Measurements from ENCODE around the gene ETV6.

The ETV6 gene

GRCh38 chr12:11645391-11645790 is 4.1 kb upstream of the ETV6 start:
- no peak for DNase-seq (ENCODE audit: low spot score)

DNA sequence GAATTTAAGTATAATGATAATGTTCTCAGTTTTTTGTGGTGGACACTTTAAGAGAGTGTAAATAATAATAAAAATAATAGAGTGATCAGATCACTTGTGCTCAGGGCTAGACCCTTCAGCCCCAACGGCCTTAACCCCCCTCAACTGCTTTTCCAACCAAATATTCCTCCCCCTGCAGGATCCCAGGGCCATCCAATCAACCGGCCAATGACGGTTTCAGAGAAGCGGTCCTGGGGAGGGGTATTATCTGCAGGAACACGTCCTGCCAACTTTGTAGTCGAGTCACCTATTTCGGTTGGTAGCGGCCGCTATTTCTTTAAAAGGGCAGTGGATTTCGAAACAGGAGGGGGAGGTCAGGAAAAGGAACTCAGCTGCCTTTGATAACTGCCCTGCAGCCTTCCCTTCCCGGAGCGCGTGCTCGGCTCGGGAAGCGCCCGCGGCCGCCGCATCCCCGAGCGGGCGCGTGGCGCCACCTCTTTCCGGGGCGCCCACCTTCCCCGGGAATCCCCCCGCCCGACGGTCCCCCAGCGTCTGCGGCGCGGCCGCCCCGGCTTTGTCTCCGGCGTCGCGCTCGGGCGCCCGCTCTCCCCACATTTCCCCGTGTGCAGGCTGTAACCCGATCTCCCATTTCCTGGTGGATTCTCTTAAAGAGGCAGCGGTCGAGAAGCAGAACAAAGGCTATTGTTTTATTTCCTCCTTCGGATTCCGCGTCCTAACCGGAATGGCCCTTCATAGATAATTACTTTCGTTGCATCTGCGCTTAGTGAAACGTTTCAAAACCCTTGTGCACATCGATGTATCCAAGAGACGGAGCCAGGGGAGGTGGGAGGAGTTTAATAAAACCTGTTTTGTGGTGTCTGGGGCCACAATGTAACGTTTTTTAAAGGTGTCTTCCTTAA is 711 bp upstream of the ETV6 start:
- DNase-seq (ENCODE audit: low spot score) = peak; percentile 83

DNA sequence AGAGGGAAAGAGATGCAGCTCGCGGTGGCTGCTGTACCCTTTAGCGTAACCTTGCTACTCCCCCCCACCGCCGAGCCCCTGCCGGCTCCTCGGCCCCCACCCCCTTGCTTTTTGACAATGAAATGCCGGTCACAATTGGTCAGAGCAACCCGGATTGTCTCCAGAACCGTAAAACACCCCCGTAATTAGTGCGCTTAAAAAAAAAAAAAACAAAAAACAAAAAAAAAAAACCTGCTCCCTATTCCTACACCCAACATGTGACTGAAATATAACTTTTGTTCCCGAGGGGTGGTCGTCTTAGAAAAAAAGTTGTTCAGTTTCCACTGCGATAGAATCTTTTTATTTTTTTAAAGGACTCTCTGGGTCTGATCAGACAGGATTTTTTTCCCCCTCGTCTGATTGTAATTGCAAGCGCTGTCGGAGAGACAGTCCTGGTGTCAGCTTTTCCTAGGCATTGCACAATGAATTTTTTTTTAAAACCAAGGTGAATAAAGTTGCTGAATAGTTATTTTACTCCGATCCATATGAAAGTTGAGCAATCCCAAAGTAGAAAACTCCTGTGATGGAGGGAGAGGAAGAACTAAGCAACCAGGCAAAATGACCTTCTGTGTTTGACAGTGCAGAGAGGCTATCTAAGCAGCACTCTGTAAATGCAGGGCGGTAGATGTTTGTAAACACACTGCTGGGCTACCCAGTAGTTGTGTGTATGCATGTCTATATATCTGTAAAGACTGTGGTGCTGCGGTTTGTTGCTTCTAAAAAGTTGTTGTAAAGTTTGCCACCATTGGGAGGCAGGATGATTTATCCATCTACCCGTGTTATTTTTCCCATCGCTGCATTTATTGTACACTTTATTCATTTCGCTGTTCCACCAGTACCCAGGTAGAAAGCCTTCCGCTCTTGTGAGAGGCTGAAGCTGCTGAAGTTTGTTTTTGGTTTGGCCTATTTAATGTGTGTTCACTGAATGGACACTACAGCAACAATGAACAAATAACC is 1.1 kb downstream of the ETV6 start:
- DNase-seq (ENCODE audit: low spot score) = peak; percentile 45

GRCh38 chr12:11651381-11651780 is 1.9 kb downstream of the ETV6 start:
- DNase-seq (ENCODE audit: low spot score) = no peak

- no peak for DNase-seq (ENCODE audit: low spot score)
These were observed 2.3 kb downstream of the ETV6 start for GRCh38 chr12:11651785-11652184.

GRCh38 chr12:11652351-11653040 is 3.0 kb downstream of the ETV6 start:
- DNase-seq (ENCODE audit: low spot score) = no peak

GRCh38 chr12:11653215-11653753 is 3.8 kb downstream of the ETV6 start:
- DNase-seq (ENCODE audit: low spot score) = no peak

DNA sequence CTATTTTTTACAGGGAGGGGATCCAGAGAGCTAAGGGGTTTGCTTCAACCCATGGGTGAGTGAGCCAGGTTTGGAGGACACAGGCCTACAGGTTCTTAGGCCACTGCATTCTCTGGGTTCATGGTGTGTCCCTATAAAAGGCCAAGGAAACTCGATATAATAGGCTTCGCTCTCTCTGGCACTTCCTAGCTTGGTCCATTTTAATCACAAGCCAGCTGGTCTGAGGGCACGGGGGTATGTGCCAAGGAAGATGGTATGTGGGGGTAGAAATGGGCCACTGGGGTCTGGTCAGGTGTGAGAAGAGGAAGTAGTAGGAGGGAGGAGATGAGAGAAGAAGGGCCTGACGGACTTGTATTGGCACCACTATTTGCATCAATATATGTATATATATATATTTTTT is 4.9 kb downstream of the ETV6 start:
- no peak for DNase-seq (ENCODE audit: low spot score)

DNA sequence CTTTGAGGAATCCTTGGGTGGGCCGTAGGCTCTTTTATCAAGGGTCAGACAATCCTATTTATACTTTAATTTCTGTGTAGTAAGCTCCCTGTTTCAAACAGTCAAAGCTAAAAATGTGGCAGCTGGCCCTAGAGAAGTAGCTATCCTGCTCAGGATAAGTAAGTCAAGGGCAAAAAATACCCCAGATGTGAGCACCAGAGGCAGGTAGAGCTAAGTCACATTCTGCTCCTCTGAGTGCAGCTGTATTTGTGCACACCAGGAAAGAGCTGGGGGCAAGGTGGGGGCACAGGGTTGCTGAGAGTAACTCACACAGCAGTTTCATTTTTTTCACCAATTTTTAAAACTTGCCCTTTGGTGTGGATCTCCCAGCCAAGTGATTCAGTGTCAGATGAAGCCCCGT is 5.3 kb downstream of the ETV6 start:
- DNase-seq (ENCODE audit: low spot score) = no peak

- no peak for DNase-seq (ENCODE audit: low spot score)
These were observed 6.4 kb downstream of the ETV6 start for GRCh38 chr12:11655842-11656241.

DNA sequence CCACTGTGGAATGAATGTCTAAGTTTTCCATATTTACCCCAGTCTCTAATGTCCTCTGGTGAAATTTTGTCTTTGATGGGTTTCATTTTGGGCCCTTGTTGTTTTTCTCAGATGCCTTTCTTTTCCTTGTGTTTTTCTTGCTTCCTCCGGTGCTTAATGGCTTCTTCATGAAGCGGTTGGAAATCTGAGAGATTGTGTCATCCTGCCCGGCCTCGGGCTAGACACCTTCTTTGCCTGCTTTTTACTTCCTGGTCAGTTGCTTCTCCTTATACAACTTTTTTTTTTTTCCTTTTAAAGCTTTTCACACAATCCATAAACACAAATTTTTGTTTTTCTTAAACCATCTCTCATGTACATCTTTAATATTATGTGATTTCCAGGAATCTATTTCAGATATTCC is 7.1 kb downstream of the ETV6 start:
- no peak for DNase-seq (ENCODE audit: low spot score)

DNA sequence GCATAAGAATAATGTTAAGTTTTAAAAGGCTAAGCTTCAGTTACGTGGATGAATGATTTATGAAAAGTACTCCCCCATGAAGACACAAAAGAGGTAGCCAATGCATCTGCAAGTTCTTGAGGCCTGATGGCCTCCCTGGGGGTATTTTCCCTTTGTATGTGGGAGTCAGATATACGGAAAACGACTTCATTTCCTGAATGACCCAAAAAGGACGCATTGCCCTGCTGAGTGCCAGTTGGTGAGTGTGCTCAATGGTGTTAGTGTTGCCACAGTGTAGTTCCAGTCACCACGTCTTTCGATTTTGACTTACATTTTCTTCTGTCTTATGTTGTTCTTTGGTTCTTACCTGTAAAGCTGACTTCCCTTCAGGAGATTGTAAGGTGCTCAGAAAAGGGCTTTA is 8.0 kb downstream of the ETV6 start:
- DNase-seq (ENCODE audit: low spot score) = no peak

GRCh38 chr12:11658791-11659190 is 9.3 kb downstream of the ETV6 start:
- DNase-seq (ENCODE audit: low spot score) = no peak

DNA sequence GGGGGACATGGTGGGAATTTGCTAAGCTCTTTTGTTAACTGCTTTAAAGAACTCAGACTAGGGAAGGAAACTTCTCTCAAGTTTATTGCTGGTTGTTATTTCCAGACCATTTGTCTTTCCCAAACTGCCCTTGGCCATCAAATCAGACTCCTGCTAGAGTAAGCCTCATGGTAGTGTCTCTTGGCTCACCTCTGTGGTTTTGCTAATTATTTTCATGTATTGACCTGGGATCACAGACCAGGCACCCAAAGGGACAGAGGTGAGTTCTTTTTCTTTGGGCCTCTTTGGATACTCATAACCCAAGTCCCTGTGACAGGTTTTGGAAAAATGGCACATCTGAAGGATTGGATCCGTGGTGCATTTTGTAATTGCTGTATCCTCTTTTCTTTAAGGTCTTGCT is 11.2 kb downstream of the ETV6 start:
- no peak for DNase-seq (ENCODE audit: low spot score)

- no peak for DNase-seq (ENCODE audit: low spot score)
These were observed 12.1 kb downstream of the ETV6 start for GRCh38 chr12:11661491-11662089.

DNA sequence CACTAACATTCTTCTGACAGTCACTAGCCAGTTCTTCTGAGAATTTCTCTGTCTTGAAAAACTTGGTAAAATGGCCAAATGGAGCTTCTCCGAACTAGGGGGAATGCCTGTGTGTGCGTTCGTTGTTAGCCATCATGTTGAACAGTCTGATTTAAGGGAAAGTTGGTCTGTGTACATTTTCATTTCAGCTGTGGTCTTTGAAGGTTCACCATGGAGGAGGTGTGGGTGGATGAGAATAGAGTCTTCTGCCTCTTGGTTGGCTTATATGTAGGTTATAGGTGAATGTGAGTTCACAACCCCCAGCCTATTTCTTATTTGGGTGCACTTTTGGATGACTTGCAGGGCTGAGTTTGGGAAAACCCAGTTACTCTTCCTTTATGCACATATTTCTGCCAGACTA is 12.9 kb downstream of the ETV6 start:
- DNase-seq (ENCODE audit: low spot score) = no peak

DNA sequence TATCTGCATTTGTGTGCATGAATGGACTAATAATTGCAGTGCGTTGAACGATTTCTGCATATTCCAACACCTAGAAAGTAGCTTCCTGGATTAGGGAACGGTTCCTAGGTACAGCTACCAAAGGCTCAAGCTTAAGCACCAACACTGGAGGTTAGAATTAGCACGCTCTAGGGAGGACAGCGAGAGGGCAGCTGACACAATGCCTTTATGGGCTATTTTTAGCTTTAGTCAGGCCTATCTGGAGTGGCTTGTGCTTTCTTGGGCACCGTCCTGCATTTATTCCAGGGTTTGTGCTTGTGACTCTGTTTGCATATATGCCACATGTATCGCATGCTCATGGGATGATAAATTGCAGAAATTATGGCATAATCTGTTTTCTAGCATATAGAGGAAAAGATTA is 13.7 kb downstream of the ETV6 start:
- DNase-seq (ENCODE audit: low spot score) = no peak

GRCh38 chr12:11664101-11664500 is 14.6 kb downstream of the ETV6 start:
- no peak for DNase-seq (ENCODE audit: low spot score)

GRCh38 chr12:11666131-11667050 is 16.9 kb downstream of the ETV6 start:
- no peak for DNase-seq (ENCODE audit: low spot score)

DNA sequence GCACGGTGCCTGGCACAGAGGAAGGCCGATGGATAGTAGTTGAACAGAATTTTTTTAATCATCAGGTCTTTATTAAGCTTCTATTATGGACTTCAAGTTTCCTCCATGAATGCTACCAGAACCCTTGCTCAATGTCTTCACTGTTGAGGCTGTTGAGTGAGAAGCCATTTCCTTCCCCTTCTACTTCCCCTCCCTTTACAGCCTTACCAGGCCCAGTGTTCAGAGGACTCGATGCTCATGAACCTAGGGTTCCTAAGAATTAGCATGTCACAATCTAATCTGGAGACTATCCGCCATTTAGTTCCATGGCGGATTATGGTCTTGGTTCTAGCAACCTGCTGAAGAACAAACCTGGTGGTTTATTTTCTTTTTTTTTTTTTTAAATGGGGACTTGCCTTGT is 17.7 kb downstream of the ETV6 start:
- DNase-seq (ENCODE audit: low spot score) = no peak

DNA sequence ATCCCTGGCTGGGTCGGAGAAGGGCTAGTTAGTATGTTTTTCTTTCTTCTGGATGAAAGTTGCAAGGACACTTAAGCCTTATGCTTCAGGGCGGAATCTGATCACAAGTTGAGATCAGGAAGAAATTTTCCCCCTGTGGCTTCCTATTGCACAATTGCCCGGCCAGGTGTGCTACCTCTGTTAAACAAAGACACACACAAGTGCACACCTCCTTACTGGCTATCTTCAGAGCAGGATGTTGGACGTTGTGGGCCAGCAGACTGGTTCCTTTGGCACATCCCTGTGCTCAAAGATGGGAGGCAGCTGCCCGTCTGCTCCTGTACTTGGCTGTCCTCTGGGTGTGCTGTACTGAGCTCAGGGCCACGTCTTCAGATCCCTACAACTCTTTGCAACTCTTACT is 19.1 kb downstream of the ETV6 start:
- no peak for DNase-seq (ENCODE audit: low spot score)

All from HuH-7.5 (cell line).